ENCODE results near the gene MTHFSD.

The MTHFSD gene

GRCh38 chr16:86550281-86550680, 4.8 kb downstream of the MTHFSD start:
- DNase-seq (ENCODE audit: low read depth in 4 of 4, low spot score in 1 of 4): no peak

- no peak for DNase-seq (ENCODE audit: low read depth in 4 of 4, low spot score in 1 of 4)
Measured at GRCh38 chr16:86549893-86550190, 5.2 kb downstream of the MTHFSD start.

GRCh38 chr16:86549076-86549892, 5.8 kb downstream of the MTHFSD start:
- DNase-seq (ENCODE audit: low read depth in 4 of 4, low spot score in 1 of 4): no peak

- no peak for DNase-seq (ENCODE audit: low read depth in 4 of 4, low spot score in 1 of 4)
Measured at GRCh38 chr16:86547286-86547685, 7.7 kb downstream of the MTHFSD start.

- DNase-seq (ENCODE audit: low read depth in 4 of 4, low spot score in 1 of 4): no peak
Measured at GRCh38 chr16:86546638-86547013, 8.4 kb downstream of the MTHFSD start.

GRCh38 chr16:86545954-86546637, 8.9 kb downstream of the MTHFSD start:
- no peak for DNase-seq (ENCODE audit: low read depth in 4 of 4, low spot score in 1 of 4)

GRCh38 chr16:86545481-86545880, 9.6 kb downstream of the MTHFSD start:
- no peak for DNase-seq (ENCODE audit: low read depth in 4 of 4, low spot score in 1 of 4)

GRCh38 chr16:86542756-86543750, 12.0 kb downstream of the MTHFSD start:
- DNase-seq (ENCODE audit: low read depth in 4 of 4, low spot score in 1 of 4): no peak

GRCh38 chr16:86541560-86541959, 13.5 kb downstream of the MTHFSD start:
- no peak for DNase-seq (ENCODE audit: low read depth in 4 of 4, low spot score in 1 of 4)

GRCh38 chr16:86540894-86541293, 14.1 kb downstream of the MTHFSD start:
- no peak for DNase-seq (ENCODE audit: low read depth in 4 of 4, low spot score in 1 of 4)

- DNase-seq (ENCODE audit: low read depth in 4 of 4, low spot score in 1 of 4): no peak
Measured at GRCh38 chr16:86538196-86538780, 16.7 kb downstream of the MTHFSD start.

GRCh38 chr16:86537486-86537885, 17.5 kb downstream of the MTHFSD start:
- no peak for DNase-seq (ENCODE audit: low read depth in 4 of 4, low spot score in 1 of 4)

- no peak for DNase-seq (ENCODE audit: low read depth in 4 of 4, low spot score in 1 of 4)
Measured at GRCh38 chr16:86536621-86537020, 18.4 kb downstream of the MTHFSD start.

- DNase-seq (ENCODE audit: low read depth in 4 of 4, low spot score in 1 of 4): no peak
Measured at GRCh38 chr16:86534779-86535615, 20.0 kb downstream of the MTHFSD start.

- DNase-seq (ENCODE audit: low read depth in 4 of 4, low spot score in 1 of 4): no peak
Measured at GRCh38 chr16:86533767-86534351, 21.2 kb downstream of the MTHFSD start.

- no peak for DNase-seq (ENCODE audit: low read depth in 4 of 4, low spot score in 1 of 4)
Measured at GRCh38 chr16:86533076-86533475, 22.0 kb downstream of the MTHFSD start.

- no peak for DNase-seq (ENCODE audit: low read depth in 4 of 4, low spot score in 1 of 4)
Measured at GRCh38 chr16:86532526-86532815, 22.6 kb downstream of the MTHFSD start.

GRCh38 chr16:86531641-86532525, 23.2 kb downstream of the MTHFSD start:
- DNase-seq (ENCODE audit: low read depth in 4 of 4, low spot score in 1 of 4): no peak

- DNase-seq (ENCODE audit: low read depth in 4 of 4, low spot score in 1 of 4): no peak
Measured at GRCh38 chr16:86531191-86531545, 23.9 kb downstream of the MTHFSD start.

All from stimulated activated CD4-positive, alpha-beta T cell treated with anti-CD3 and anti-CD28 coated beads, Interleukin-1b, Interleukin-23, amount 100 ng/mL, for 24 hours (primary cell).